OCI-LY1 (cell line): ENCODE data around the gene FHIT.

Experiments
- H2AFZ ChIP-seq: fragments of 200-600 bp; sonication (generic), shearing (Covaris generic); 2 replicates; pipeline ENCODE4 v1.6.0; 2014; ENCODE audit warnings: antibody characterized with exemption, mild to moderate bottlenecking, low read length
- H3F3A ChIP-seq: fragments of 200-600 bp; sonication (generic), shearing (Covaris generic); 2 replicates; pipeline ENCODE4 v1.6.0; 2014; ENCODE audit warnings: mild to moderate bottlenecking, antibody characterized with exemption, low read length, moderate library complexity; ENCODE audit not compliant: insufficient read depth
- H3K27ac ChIP-seq: fragments of 200-600 bp; sonication (generic); 2 replicates; pipeline ENCODE4 v1.5.1; 2014; ENCODE audit warnings: low read length, mixed run types, mild to moderate bottlenecking, low read depth; ENCODE audit not compliant: poor library complexity, severe bottlenecking
- H3K27me3 ChIP-seq: fragments of 200-600 bp; sonication (generic); 2 replicates; pipeline ENCODE4 v1.6.0; 2014; ENCODE audit warnings: antibody characterized with exemption, mild to moderate bottlenecking, low read length, moderate library complexity; ENCODE audit not compliant: insufficient read depth
- H3K36me3 ChIP-seq: fragments of 200-600 bp; sonication (generic); 2 replicates; pipeline ENCODE4 v1.6.1; 2014; ENCODE audit warnings: mild to moderate bottlenecking, antibody characterized with exemption, low read length, moderate library complexity, mixed read lengths; ENCODE audit not compliant: insufficient read depth
- H3K4me1 ChIP-seq: fragments of 200-600 bp; sonication (generic); 2 replicates; pipeline ENCODE4 v1.5.1; 2014; ENCODE audit warnings: mild to moderate bottlenecking, low read length, moderate library complexity; ENCODE audit not compliant: insufficient read depth, severe bottlenecking
- H3K4me2 ChIP-seq: fragments of 200-600 bp; sonication (generic), shearing (Covaris generic); 2 replicates; pipeline ENCODE4 v1.6.1; 2014; ENCODE audit warnings: low read length
- H3K4me3 ChIP-seq: fragments of 200-600 bp; sonication (generic); 2 replicates; pipeline ENCODE4 v1.5.1; 2014; ENCODE audit warnings: low read length, low read depth, mild to moderate bottlenecking, mixed read lengths; ENCODE audit not compliant: poor library complexity, severe bottlenecking
- H3K79me2 ChIP-seq: fragments of 200-600 bp; shearing (Covaris generic); 2 replicates; pipeline ENCODE4 v1.6.1; 2016; ENCODE audit warnings: mixed run types, low read length, mixed read lengths; ENCODE audit not compliant: insufficient read depth
- H3K9ac ChIP-seq: fragments of 200-600 bp; sonication (generic), shearing (Covaris generic); 2 replicates; pipeline ENCODE4 v1.6.1; 2014; ENCODE audit warnings: mild to moderate bottlenecking, low read length, mixed read lengths
- H3K9me2 ChIP-seq: fragments of 200-600 bp; sonication (generic), shearing (Covaris generic); 2 replicates; pipeline ENCODE4 v1.6.1; 2014; ENCODE audit warnings: low read depth, mild to moderate bottlenecking, low read length, mixed read lengths
- H3K9me3 ChIP-seq: fragments of 200-600 bp; shearing (Covaris generic); 2 replicates; pipeline ENCODE4 v1.6.1; 2014; ENCODE audit warnings: low read length, mixed read lengths
- H4K20me1 ChIP-seq: fragments of 200-600 bp; sonication (generic), shearing (Covaris generic); 2 replicates; pipeline ENCODE4 v1.6.0; 2016; ENCODE audit warnings: mild to moderate bottlenecking, low read length; ENCODE audit not compliant: insufficient read depth
- EZH2 ChIP-seq: fragments of 200-600 bp; sonication (generic), shearing (Covaris generic); IDR thresholded peaks from 2 replicates; pipeline ENCODE4 v1.8.0; 2017; ENCODE audit warnings: borderline replicate concordance, mixed run types, mild to moderate bottlenecking, antibody characterized with exemption, low read length, moderate library complexity, mixed read lengths
- TF ChIP-seq, protein P1 (sequence below): fragments of 200-600 bp; sonication (generic), shearing (Covaris generic); IDR thresholded peaks from 2 replicates; pipeline ENCODE4 v1.5.1; 2017; ENCODE audit warnings: mild to moderate bottlenecking, antibody characterized with exemption, low read length, moderate library complexity, mixed read lengths

Gene FHIT

DNA sequence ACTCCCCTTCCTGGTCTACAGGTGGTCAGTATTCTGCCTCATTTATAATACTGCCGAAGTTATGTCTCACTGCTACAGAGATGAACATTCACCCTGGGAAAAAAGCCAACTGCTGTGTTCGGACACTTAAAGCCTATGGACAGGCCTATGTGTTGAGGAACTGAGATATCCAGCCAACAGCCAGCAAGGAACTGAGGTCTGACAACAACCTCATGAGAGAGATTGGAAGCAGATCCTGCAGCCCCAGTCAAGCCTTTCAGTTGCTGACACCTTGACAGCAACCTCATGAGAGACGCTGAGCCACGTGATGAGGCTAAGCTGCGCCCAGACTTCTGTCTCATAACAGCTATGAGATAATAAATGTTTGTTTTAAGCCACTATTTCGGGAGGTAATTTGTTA is 18.2 kb upstream of the FHIT start:
- Histone ChIP-seq H3K27me3 (no peaks in the 10 kb centered on the region), H3K9me2 (no peaks in the 10 kb centered on the region), H3K27ac (no peak overlapping the region), H3K4me3 (no peak overlapping the region), H4K20me1 (no peaks in the 10 kb centered on the region), H3K79me2 (no peaks in the 10 kb centered on the region), H3K9me3 (no peaks in the 10 kb centered on the region), H2AFZ (no peak overlapping the region), H3F3A (no peaks in the 10 kb centered on the region), H3K4me1 (no peaks in the 10 kb centered on the region), H3K4me2 (no peak overlapping the region), H3K36me3 (no peaks in the 10 kb centered on the region), H3K9ac (no peak overlapping the region)
- no peak for TF ChIP-seq EZH2
- TF ChIP-seq, protein P1, sequence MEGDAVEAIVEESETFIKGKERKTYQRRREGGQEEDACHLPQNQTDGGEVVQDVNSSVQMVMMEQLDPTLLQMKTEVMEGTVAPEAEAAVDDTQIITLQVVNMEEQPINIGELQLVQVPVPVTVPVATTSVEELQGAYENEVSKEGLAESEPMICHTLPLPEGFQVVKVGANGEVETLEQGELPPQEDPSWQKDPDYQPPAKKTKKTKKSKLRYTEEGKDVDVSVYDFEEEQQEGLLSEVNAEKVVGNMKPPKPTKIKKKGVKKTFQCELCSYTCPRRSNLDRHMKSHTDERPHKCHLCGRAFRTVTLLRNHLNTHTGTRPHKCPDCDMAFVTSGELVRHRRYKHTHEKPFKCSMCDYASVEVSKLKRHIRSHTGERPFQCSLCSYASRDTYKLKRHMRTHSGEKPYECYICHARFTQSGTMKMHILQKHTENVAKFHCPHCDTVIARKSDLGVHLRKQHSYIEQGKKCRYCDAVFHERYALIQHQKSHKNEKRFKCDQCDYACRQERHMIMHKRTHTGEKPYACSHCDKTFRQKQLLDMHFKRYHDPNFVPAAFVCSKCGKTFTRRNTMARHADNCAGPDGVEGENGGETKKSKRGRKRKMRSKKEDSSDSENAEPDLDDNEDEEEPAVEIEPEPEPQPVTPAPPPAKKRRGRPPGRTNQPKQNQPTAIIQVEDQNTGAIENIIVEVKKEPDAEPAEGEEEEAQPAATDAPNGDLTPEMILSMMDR, result no peak

DNA sequence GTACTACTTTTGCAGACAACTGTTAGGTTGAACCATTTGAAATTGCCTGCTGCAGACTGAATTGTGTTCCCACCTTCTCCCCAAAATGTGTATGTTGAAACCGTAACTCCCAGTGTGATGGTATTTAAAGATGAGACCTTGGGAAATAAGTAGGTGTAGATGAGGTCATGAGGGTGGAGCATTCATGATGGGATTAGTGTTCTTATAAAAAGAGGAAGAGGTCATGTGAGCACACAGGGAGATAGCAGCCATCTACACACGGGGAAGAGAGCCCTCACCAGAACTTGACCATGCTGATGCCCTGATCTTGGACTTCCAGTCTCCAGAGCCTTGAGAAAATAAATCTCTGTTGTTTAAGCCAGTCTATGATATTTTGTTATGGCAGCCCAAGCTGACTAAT is 17.4 kb upstream of the FHIT start:
- no peak overlapping the region for H3K27ac ChIP-seq
- H3F3A ChIP-seq, result no peaks in the 10 kb centered on the region
- no peaks in the 10 kb centered on the region for H3K36me3 ChIP-seq
- no peaks in the 10 kb centered on the region for H3K27me3 ChIP-seq
- no peak overlapping the region for H3K9ac ChIP-seq
- no peak for TF ChIP-seq EZH2
- TF ChIP-seq, protein P1, result no peak
- no peaks in the 10 kb centered on the region for H3K4me1 ChIP-seq
- H3K4me3 ChIP-seq, result no peak overlapping the region
- H2AFZ ChIP-seq, result no peak overlapping the region
- no peaks in the 10 kb centered on the region for H3K79me2 ChIP-seq
- no peaks in the 10 kb centered on the region for H3K9me3 ChIP-seq
- H3K4me2 ChIP-seq, result no peak overlapping the region
- H4K20me1 ChIP-seq, result no peaks in the 10 kb centered on the region
- no peaks in the 10 kb centered on the region for H3K9me2 ChIP-seq

DNA sequence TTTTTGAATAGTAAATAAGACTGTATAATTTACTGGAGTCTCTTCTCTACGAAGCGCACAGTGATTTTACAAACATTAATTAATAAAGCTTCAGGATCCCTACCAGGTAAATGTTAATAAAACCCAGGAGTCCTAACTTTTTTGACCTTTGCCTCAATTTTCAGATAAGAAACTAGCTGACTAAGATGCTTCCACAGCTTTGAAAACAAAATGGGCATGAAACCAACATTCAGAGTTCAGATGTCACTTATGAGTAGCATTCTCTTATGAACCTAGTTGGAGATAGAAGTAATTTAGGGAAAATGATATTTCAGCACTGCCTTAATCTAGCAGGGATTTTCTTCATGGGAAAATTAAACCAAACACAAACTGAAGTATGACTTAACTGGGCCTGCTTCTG is 13.0 kb upstream of the FHIT start:
- Histone ChIP-seq H2AFZ (no peak overlapping the region), H3K4me2 (no peak overlapping the region)
- TF ChIP-seq EZH2, result no peak
- TF ChIP-seq, protein P1, result no peak

More for the DNA sequence above, 13.0 kb upstream of the FHIT start:
- H3K27ac ChIP-seq, result no peak overlapping the region
- H3K4me1 ChIP-seq, result no peaks in the 10 kb centered on the region
- no peaks in the 10 kb centered on the region for H3K9me3 ChIP-seq
- H3K9ac ChIP-seq, result no peak overlapping the region
- H3K79me2 ChIP-seq, result no peaks in the 10 kb centered on the region
- H3K27me3 ChIP-seq, result no peaks in the 10 kb centered on the region
- H3K9me2 ChIP-seq, result no peaks in the 10 kb centered on the region
- H3K36me3 ChIP-seq, result no peaks in the 10 kb centered on the region
- H3K4me3 ChIP-seq, result no peak overlapping the region
- no peaks in the 10 kb centered on the region for H4K20me1 ChIP-seq
- no peaks in the 10 kb centered on the region for H3F3A ChIP-seq
